Measurements from ENCODE around the gene S1PR3.

S1PR3 gene

DNA sequence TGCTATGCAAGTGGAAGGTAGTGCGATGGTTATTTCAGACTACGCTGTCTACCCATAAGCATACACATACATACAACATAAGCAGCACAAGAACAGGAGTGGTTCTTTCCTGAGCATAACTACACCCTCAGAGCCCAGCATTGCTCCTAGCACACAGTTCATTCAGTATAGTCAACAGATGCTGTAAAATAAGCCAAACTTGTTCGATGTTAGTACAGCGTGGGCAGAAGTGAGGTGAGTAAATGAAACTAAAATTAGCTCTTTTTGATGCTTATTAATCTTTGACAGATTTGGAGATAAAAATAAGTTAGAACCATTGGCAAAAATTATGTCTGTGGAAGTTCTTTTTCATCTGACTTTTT, 47.8 kb downstream of the S1PR3 start:
- no peak for DNase-seq

DNA sequence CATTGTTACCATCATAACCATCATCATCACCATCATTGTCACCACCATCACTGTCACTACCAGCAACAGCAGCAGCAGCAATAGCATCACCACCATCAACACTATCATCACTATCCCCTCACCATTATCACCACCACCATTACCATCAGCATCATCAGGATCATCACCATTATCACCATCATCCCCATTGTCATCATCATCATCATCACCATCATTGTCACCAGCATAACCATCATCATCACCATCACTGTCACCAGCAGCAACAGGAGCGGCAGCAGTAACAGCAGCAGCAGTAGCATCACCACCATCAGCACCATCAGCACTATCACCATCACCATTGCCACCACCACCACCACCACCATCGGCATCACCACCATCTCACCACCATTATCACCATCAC, 48.4 kb downstream of the S1PR3 start:
- DNase-seq = no peak

DNA sequence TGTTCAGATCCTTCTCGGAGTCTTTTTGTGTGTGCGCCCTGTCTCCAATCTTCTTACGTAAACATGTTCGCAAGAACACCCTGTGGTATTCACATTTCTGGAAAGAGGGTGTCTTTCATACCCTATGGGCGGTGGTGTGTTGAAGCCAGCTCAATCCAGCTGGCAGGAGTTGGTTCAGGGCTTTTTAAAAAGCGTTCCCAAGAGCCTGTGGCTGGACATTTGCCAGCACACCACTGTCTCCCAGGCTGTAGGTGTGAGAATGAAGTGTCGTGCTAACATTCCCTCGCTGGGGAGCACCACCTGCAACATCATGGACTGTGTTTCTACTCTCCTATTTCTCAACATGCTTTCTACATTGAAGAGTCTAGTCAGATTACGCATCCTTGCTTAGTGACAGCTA, 51.7 kb downstream of the S1PR3 start:
- no peak for DNase-seq

DNA sequence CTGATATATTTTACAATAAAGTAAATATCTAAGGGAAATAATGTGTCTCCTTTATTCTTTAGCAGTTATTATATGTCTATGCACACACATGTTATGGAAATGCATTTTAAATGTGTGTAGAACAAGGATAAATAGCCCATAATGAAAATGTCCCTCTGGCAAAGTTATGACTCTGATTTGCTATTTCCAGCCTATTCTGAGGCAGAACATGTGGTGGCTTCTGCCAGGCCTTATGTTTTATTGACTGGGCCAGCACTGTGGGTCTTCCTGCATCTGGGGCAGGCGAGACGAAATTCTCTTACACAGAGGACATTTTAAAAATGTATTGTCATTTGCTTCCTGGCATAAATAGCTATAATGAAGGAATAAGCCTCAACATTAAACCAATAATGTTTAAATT, 52.8 kb downstream of the S1PR3 start:
- DNase-seq = no peak

DNA sequence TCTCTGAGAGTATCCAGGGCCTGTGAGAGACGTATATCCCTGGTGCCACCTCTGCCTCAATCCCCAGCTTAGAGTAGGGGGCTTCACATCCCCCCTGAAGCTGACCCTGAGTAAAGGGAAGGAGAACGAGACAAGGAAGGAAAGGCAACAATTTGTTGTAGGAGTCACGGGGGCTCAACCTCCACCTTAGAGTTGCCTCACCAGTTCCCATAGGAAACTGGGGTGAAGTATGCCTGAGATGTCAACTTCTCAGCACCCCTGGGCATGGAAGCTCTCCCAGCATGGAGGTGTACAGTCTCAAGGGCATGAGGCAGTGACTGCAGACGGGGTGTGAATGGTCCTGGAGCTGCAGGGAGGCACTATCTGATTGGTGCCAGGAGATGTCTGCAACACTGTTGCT, 53.6 kb downstream of the S1PR3 start:
- DNase-seq = no peak

DNA sequence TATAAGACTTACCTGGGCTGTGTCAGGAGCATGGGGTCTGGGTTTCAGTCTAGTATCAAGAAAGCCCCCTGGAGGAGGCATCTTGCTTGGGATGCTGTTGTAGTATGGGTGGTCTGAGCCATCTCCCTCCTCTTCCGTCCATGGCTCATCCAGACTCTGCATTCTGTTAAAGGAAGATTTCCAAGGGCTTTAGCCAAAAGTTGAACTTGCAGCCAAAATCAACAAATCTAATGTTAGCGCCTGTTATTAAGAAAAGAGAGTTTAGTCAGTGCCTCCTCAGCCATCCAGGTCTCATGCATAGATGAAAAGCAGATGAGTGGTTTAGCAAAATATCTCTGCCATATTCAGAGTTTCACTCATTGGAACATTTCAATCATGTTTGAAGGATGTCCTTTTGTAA, 55.6 kb downstream of the S1PR3 start:
- DNase-seq = peak; percentile 66

DNA sequence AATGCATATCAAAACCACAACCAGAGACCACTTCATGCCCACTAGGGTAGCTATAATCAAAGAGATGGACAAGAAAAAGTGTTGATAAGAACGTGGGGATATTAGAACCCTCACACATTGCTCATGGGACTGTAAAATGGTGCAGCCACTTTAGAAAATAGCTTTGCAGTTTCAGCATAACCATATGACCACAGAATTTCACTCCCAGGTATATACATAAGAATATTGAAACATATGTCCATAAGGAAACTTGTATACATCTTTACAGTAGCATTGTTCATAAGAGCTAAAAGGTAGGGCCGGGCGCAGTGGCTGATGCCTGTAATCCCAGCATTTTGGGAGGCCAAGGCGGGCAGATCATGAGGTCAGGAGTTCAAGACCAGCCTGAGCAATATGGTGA, 56.4 kb downstream of the S1PR3 start:
- no peak for DNase-seq

DNA sequence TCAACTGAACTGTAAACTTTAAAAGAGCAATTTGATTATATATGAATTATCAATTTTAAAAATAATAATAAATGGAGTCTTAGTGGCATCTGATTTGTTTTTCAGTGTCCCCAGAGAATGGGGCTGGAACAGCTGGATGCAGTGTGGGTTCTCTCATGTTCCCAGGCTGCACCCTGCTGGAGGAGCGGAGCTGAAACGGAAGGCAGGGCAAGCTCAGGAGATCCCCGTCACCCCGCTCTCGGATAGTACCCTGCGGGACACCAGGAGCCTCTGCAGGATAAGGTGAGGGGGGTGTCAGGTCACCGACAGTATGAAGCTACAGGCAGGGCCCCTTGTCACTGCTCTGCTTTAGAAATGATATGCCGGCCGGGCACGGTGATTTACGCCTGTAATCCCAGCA, 57.3 kb downstream of the S1PR3 start:
- no peak for DNase-seq

DNA sequence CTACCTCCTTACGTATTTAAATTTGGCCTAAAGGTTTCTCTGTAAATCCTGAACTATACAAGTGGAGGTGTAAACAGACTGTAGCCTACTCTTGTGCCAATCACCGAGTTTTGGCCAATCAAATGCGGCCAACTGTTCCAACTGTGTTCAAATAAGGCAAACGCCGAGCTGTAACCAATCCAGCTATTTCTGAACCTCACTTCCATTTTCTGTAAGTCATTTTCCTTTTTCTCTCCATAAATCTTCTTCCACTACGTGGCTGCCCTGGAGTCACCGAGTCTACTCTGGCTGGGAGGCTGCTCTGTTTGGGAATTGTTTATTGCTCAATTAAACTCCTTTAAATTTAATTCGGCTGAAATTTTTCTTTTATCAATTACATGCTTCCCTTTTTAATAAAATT, 58.4 kb downstream of the S1PR3 start:
- no peak for DNase-seq

DNA sequence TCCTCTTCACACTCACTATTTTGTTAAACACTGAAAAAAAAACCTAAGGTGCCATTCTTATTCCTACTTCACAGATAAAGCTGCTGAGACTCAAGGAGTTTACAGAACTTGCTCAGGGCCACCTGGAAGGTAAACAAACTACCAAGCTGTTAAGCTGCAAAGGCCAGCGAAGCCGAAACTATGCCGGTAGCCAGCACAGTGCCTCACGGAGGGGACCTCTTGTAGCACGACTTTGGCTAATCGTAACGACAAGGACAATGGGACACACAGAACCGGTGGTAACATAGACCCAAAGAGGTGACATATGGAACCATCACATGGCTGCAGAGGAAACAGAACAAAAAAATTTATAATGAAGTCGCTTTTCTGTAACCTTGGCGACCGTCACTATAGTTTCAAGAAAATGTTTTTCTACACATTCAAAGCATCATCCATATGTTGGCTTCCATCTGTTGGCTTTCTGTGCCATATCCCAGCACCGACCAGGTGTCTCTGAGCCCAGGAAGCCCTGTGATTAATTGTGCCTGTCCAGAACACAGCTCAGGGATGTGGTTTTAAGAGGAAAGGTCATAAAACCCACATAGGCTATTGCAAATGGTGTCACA, 60.3 kb downstream of the S1PR3 start:
- no peak for DNase-seq

DNA sequence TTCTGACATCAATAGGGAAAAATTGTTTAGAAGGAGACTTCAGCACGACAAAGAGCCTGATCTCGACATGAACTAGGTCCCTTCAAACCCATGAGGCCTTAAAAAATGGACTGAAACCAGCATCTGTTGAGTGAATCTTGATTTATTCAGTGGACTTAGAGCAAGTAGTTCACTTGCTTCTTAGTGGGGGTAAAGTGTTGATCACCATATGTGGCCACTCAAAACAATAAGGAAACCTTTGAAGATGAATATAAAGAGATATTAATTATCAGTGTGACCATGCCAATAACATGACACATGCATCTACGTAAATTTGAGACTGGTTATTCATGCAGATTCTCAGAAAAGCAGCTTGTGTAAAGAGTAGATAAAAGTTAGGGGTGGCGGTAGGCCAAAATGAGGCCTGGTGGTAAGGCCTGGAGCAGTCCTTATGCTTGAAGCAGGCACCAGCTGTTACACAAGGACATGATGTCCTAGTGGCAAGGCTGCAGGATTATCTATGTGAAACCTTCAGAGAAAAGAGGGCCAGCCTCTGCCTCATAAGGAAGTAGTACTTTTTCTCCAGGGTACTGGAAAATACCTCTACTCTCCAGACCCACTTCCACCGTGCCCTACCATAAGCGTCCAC, 61.3 kb downstream of the S1PR3 start:
- no peak for DNase-seq

DNA sequence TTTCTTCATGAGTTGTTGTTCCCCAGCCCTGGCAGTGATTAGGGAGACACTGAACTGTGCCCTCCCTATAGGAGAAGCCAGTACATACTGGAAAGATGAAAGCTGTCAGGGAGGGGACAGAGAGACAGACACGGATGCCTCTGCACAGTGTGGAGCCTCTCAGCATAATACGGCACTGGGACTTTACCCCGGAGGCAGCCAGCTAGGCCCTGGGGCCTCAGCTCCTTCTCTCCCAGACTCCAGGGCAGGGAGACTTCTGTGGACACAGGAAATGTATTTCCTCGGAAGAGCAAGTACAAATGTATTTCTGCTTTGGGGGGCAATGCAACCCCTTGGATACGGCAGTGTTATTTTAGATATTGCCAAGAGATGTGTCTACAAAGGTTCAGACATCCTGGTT, 62.0 kb downstream of the S1PR3 start:
- DNase-seq = no peak
